ENCODE measurements around the gene UNC5C. TPM values are rescaled to one million over a fixed set of nuclear protein-coding genes. Genes with fewer than 3 reads are reported as not detected.

Gene UNC5C
- total RNA-seq, 1 experiment from 2014 or later: not detected

GRCh38 chr4:95355021-95355420 lies 193.8 kb downstream of the UNC5C start:
- Histone ChIP-seq H3K36me3 (ENCODE audit: control insufficient read depth, insufficient read depth, low read length) (no peaks in the 10 kb centered on the region), H3K4me1 (peaks cover 34% of the 10 kb centered on the region), H3K9me3 (no peaks in the 10 kb centered on the region), H3K4me3 (ENCODE audit: low read depth, low read length) (no peak overlapping the region), H3K27me3 (replicated peaks; ENCODE audit: control insufficient read depth, insufficient read depth, low read length) (no peaks in the 10 kb centered on the region)
- no TSS peak for BruUV-seq (replicated peaks)
- TF ChIP-seq CTCF (IDR thresholded peaks at IDR 0.05; ENCODE audit: insufficient read depth in 1 of 2, low read depth in 1 of 2, low read length in 1 of 2, severe bottlenecking in 1 of 2, unreplicated experiment in 1 of 2): no peak
- peaks cover 23% of the 10 kb centered on the region for H3K4me1 Mint-ChIP-seq (ENCODE audit: low read depth, unreplicated experiment)
- H3K36me3 Mint-ChIP-seq (ENCODE audit: insufficient read depth, unreplicated experiment): peaks cover 6% of the 10 kb centered on the region
- H3K4me3 Mint-ChIP-seq (ENCODE audit: unreplicated experiment): no peak overlapping the region
- intact Hi-C loops (cut with micrococcal nuclease; ENCODE audit: unreplicated experiment): loop anchor here (5.0 kb wide), 1 partner anchor 188 kb away; no protein-coding TSS in a partner anchor
- H3K9me3 Mint-ChIP-seq (ENCODE audit: unreplicated experiment): peaks cover 22% of the 10 kb centered on the region
- POLR2A ChIA-PET: no interaction called here
- CTCF ChIA-PET: no interaction called here
- no peaks in the 10 kb centered on the region for H3K27me3 Mint-ChIP-seq (ENCODE audit: insufficient read depth, unreplicated experiment)
- H3K27ac Mint-ChIP-seq (ENCODE audit: unreplicated experiment): no peak overlapping the region
- DNase-seq: no peak

- Mint-ChIP-seq H3K9me3 (ENCODE audit: unreplicated experiment) (peaks cover 55% of the 10 kb centered on the region), H3K27me3 (ENCODE audit: insufficient read depth, unreplicated experiment) (no peaks in the 10 kb centered on the region), H3K36me3 (ENCODE audit: insufficient read depth, unreplicated experiment) (no peaks in the 10 kb centered on the region), H3K4me1 (ENCODE audit: low read depth, unreplicated experiment) (peaks cover 14% of the 10 kb centered on the region), H3K27ac (ENCODE audit: unreplicated experiment) (no peak overlapping the region), H3K4me3 (ENCODE audit: unreplicated experiment) (no peak overlapping the region)
- DNase-seq: no peak
- no TSS peak for BruUV-seq (replicated peaks)
- Histone ChIP-seq H3K36me3 (ENCODE audit: control insufficient read depth, insufficient read depth, low read length) (no peaks in the 10 kb centered on the region), H3K27me3 (replicated peaks; ENCODE audit: control insufficient read depth, insufficient read depth, low read length) (no peaks in the 10 kb centered on the region), H3K9me3 (peaks cover 12% of the 10 kb centered on the region; the same call in 1 of the 2 replicates), H3K4me3 (ENCODE audit: low read depth, low read length) (no peak overlapping the region), H3K4me1 (peaks cover 10% of the 10 kb centered on the region; the same call in 1 of the 2 replicates)
- intact Hi-C loops (cut with micrococcal nuclease; ENCODE audit: unreplicated experiment): no loop called here
- POLR2A ChIA-PET: no interaction called here
- no peak for TF ChIP-seq CTCF (IDR thresholded peaks at IDR 0.05; ENCODE audit: insufficient read depth in 1 of 2, low read depth in 1 of 2, low read length in 1 of 2, severe bottlenecking in 1 of 2, unreplicated experiment in 1 of 2)
- CTCF ChIA-PET: no interaction called here
Measured at GRCh38 chr4:95348418-95348817, 200.4 kb downstream of the UNC5C start.

GRCh38 chr4:95343235-95343634 lies 205.5 kb downstream of the UNC5C start:
- no peak for TF ChIP-seq CTCF (IDR thresholded peaks at IDR 0.05; ENCODE audit: insufficient read depth in 1 of 2, low read depth in 1 of 2, low read length in 1 of 2, severe bottlenecking in 1 of 2, unreplicated experiment in 1 of 2)

More at GRCh38 chr4:95343235-95343634, 205.5 kb downstream of the UNC5C start:
- H3K27me3 Mint-ChIP-seq (ENCODE audit: insufficient read depth, unreplicated experiment): no peaks in the 10 kb centered on the region
- intact Hi-C loops (cut with micrococcal nuclease; ENCODE audit: unreplicated experiment): no loop called here
- Histone ChIP-seq H3K27me3 (replicated peaks; ENCODE audit: control insufficient read depth, insufficient read depth, low read length) (no peaks in the 10 kb centered on the region), H3K36me3 (ENCODE audit: control insufficient read depth, insufficient read depth, low read length) (no peaks in the 10 kb centered on the region), H3K9me3 (peaks cover 12% of the 10 kb centered on the region; the same call in 1 of the 2 replicates), H3K4me1 (no peaks in the 10 kb centered on the region), H3K4me3 (ENCODE audit: low read depth, low read length) (no peak overlapping the region)
- H3K36me3 Mint-ChIP-seq (ENCODE audit: insufficient read depth, unreplicated experiment): no peaks in the 10 kb centered on the region
- no peak for DNase-seq
- no peaks in the 10 kb centered on the region for H3K4me1 Mint-ChIP-seq (ENCODE audit: low read depth, unreplicated experiment)
- ChIA-PET CTCF (no interaction called here), POLR2A (no interaction called here)
- no TSS peak for BruUV-seq (replicated peaks)
- peaks cover 44% of the 10 kb centered on the region for H3K9me3 Mint-ChIP-seq (ENCODE audit: unreplicated experiment)
- H3K27ac Mint-ChIP-seq (ENCODE audit: unreplicated experiment): no peak overlapping the region
- no peak overlapping the region for H3K4me3 Mint-ChIP-seq (ENCODE audit: unreplicated experiment)
